HepG2 (cell line): Measurements from ENCODE around the gene KATNAL1. TPM values are rescaled to one million over a fixed set of nuclear protein-coding genes. Genes with fewer than 3 reads are reported as not detected.

Experiments used
- ATAC-seq: fragments of 200-7000 bp; cut with Tn5 transposase; 3 replicates; pipeline ENCODE4 v1.9.1; 2020; ENCODE audit warnings: mild to moderate bottlenecking, moderate library complexity
- BruUV-seq: library from RNA; stranded (reverse); fragments of 400-500 nt; replicated peaks from 2 replicates; lab custom pipeline; 2021; lab: Mats Ljungman, UMichigan
- CTCF ChIA-PET: fragments of 300-600 bp; formaldehyde crosslinking; extraction: SDS; loops from one replicate; lab custom pipeline; 2021; ENCODE audit warnings: low total read pairs, inconsistent platforms, low intra/inter-chr PET ratio; lab: Yijun Ruan, JAX
- POLR2A ChIA-PET: fragments of 350-600 bp; sonication (Branson Sonifier 250); formaldehyde crosslinking; loops from one replicate; lab custom pipeline; 2020; ENCODE audit warnings: antibody characterized with exemption, inconsistent platforms; lab: Yijun Ruan, JAX
- DNase-seq: peaks from one replicate; pipeline ENCODE4 v3.0.0-alpha.2; 2015; ENCODE audit warnings: low spot score
- FAIRE-seq: peaks from 3 replicates; lab custom pipeline; 2011; peaks lifted over from hg19 to GRCh38; lab: Jason Lieb, UNC
- H2AFZ ChIP-seq: one replicate; pipeline ENCODE4 v1.6.1; 2011; ENCODE audit warnings: low read length, inconsistent platforms
- H3K27ac ChIP-seq: fragments of 300-600 bp; 3 replicates; pipeline ENCODE4 v1.8.0; 2011; ENCODE audit warnings: mixed run types, mild to moderate bottlenecking, mixed read lengths, low read length, inconsistent platforms; ENCODE audit not compliant: insufficient read depth; ENCODE audit errors: extremely low read length
- H3K27me3 ChIP-seq, 2 experiments: fragments of 200-600 bp in 1 of 2; 2 replicates in 1 of 2; 3 replicates in 1 of 2; pipeline versions ENCODE4 v1.6.0 to v1.8.0; 2011; ENCODE audit warnings: low read length in 2 of 2, mild to moderate bottlenecking in 2 of 2, moderate library complexity in 2 of 2, inconsistent platforms in 1 of 2; ENCODE audit not compliant: insufficient read depth in 2 of 2, control insufficient read depth in 1 of 2
- H3K36me3 ChIP-seq, 2 experiments: fragments of 200-600 bp in 1 of 2; replicated peaks in 1 of 2; 2 replicates in 1 of 2; 3 replicates in 1 of 2; pipeline versions ENCODE4 v1.5.1 to v1.8.0; 2011; ENCODE audit warnings: low read length in 2 of 2, inconsistent platforms in 1 of 2; ENCODE audit not compliant: insufficient read depth in 2 of 2, control insufficient read depth in 1 of 2
- H3K4me1 ChIP-seq: 2 replicates; pipeline ENCODE4 v1.5.1; 2012; ENCODE audit warnings: low read length, inconsistent platforms; ENCODE audit not compliant: insufficient read depth
- H3K4me2 ChIP-seq: 2 replicates; pipeline ENCODE4 v1.6.0; 2011; ENCODE audit warnings: low read depth, low read length, inconsistent platforms
- H3K4me3 ChIP-seq, 3 experiments: fragments of 200-600 bp in 1 of 3; sonication (generic), shearing (Covaris generic) in 1 of 3; replicated peaks in 1 of 3; 2 replicates each; pipeline ENCODE4 v1.5.1; 2011 to 2016; ENCODE audit warnings: low read length in 3 of 3, inconsistent platforms in 2 of 3, low read depth in 2 of 3, mild to moderate bottlenecking in 2 of 3, control low read depth in 1 of 3, mixed read lengths in 1 of 3; ENCODE audit not compliant: insufficient read depth in 1 of 3
- H3K79me2 ChIP-seq: one replicate; pipeline ENCODE4 v1.6.1; 2011; ENCODE audit warnings: low read length, inconsistent platforms; ENCODE audit not compliant: insufficient read depth
- H3K9ac ChIP-seq: 2 replicates; pipeline ENCODE4 v1.6.0; 2011; ENCODE audit warnings: mild to moderate bottlenecking, low read depth, low read length, inconsistent platforms; ENCODE audit not compliant: insufficient read depth
- H3K9me3 ChIP-seq: 2 replicates; pipeline ENCODE4 v1.5.1; 2012; ENCODE audit warnings: mild to moderate bottlenecking, low read length
- H4K20me1 ChIP-seq: 2 replicates; pipeline ENCODE4 v1.6.0; 2011; ENCODE audit warnings: inconsistent platforms, mild to moderate bottlenecking, low read length, moderate library complexity; ENCODE audit not compliant: insufficient read depth
- EED ChIP-seq: sonication (generic); formaldehyde crosslinking; IDR thresholded peaks from 2 replicates; pipeline ENCODE4 v1.5.0; 2020; ENCODE audit warnings: mild to moderate bottlenecking, missing genetic modification reagents
- EZH2 ChIP-seq: conservative IDR thresholded peaks from 2 replicates; pipeline ENCODE4 v1.6.1; 2012; ENCODE audit warnings: mild to moderate bottlenecking, low read depth, low read length, moderate library complexity
- JUN ChIP-seq: sonication (generic); formaldehyde crosslinking; IDR thresholded peaks from 2 replicates; pipeline ENCODE4 v1.4.0; 2020; ENCODE audit warnings: mild to moderate bottlenecking, missing genetic modification reagents
- MLLT10 ChIP-seq: sonication (generic); formaldehyde crosslinking; IDR thresholded peaks from 2 replicates; pipeline ENCODE4 v1.4.0; 2020; ENCODE audit warnings: missing genetic modification reagents
- NKX3-1 ChIP-seq: sonication (generic); formaldehyde crosslinking; IDR thresholded peaks from 2 replicates; pipeline ENCODE4 v1.5.0; 2020; ENCODE audit warnings: missing genetic modification reagents
- NRL ChIP-seq: sonication (generic); formaldehyde crosslinking; IDR thresholded peaks from 2 replicates; pipeline ENCODE4 v1.5.0; 2020; ENCODE audit warnings: missing genetic modification reagents, mild to moderate bottlenecking, moderate library complexity, borderline replicate concordance
- RARA ChIP-seq: IDR thresholded peaks from 2 replicates; pipeline ENCODE4 v1.6.1; 2016; ENCODE audit warnings: missing genetic modification reagents, missing compliant biosample characterization
- RFXANK ChIP-seq: IDR thresholded peaks from 2 replicates; pipeline ENCODE4 v1.6.1; 2016
- ZBTB7A ChIP-seq: sonication (generic); formaldehyde crosslinking; IDR thresholded peaks from 2 replicates; pipeline ENCODE4 v1.8.0; 2022; ENCODE audit warnings: mild to moderate bottlenecking, missing genetic modification reagents
- ZNF343 ChIP-seq: sonication (generic); formaldehyde crosslinking; IDR thresholded peaks from 2 replicates; pipeline ENCODE4 v1.4.0; 2020; ENCODE audit warnings: mild to moderate bottlenecking, missing genetic modification reagents
- ZNF550 ChIP-seq: sonication (generic); formaldehyde crosslinking; IDR thresholded peaks from 2 replicates; pipeline ENCODE4 v1.4.0; 2020; ENCODE audit warnings: mild to moderate bottlenecking, missing genetic modification reagents, borderline replicate concordance
- ZNF564 ChIP-seq: sonication (generic); formaldehyde crosslinking; IDR thresholded peaks from 2 replicates; pipeline ENCODE4 v1.8.1; 2023; ENCODE audit warnings: mild to moderate bottlenecking, missing genetic modification reagents
- ZNF737 ChIP-seq: sonication (generic); formaldehyde crosslinking; IDR thresholded peaks from 2 replicates; pipeline ENCODE4 v1.5.0; 2020; ENCODE audit warnings: missing genetic modification reagents, mild to moderate bottlenecking, borderline replicate concordance
- WGBS: methylation state at CpG from one replicate; pipeline ENCODE4 v1.1.6; 2017; ENCODE audit warnings: low lambda C conversion rate; 5-methylcytosine and 5-hydroxymethylcytosine counted together
- in situ Hi-C: cut with HindIII; loops from 2 replicates; pipeline ENCODE4 v1.10.0; 2017; ENCODE audit warnings: low pct_unique_long_range_greater_than_20kb; ENCODE audit not compliant: extremely low pct_ligation_motif_present
- intact Hi-C: fragments of 100-400 bp; cut with micrococcal nuclease; formaldehyde crosslinking; loops from one replicate; pipeline ENCODE4 v1.10.0; 2022; ENCODE audit not compliant: unreplicated experiment
- polyA plus RNA-seq, 8 experiments: library from polyadenylated mRNA; depleted of rRNA in 3 of 8; stranded (reverse) in 7 of 8; unstranded in 1 of 8; fragments of >200 nt; fragmentation: Illumina TruSeq in 4 of 8; extraction: Trizol in 4 of 8; gene quantifications; 2 replicates each; pipeline versions ENCODE4 v1.2.1 to v1.2.3, GENCODE V29; 2011 to 2016; ENCODE audit warnings: low read depth in 4 of 8, missing spikeins in 1 of 8, mixed read lengths in 1 of 8; ENCODE audit not compliant: insufficient read depth in 1 of 8
- total RNA-seq, 5 experiments: library from RNA; depleted of rRNA; stranded (reverse); fragments of >200 nt; fragmentation: Illumina TruSeq; extraction: Trizol; gene quantifications; 2 replicates each; pipeline ENCODE4 v1.2.3, GENCODE V29; 2016; ENCODE audit warnings: low read depth in 1 of 5
- TF ChIP-seq, protein P1 (sequence below): sonication (generic); formaldehyde crosslinking; IDR thresholded peaks from 2 replicates; pipeline ENCODE4 v1.5.0; 2020; ENCODE audit warnings: missing genetic modification reagents
- TF ChIP-seq, protein P2 (sequence below): sonication (generic); formaldehyde crosslinking; IDR thresholded peaks from 2 replicates; pipeline ENCODE4 v1.4.0; 2020; ENCODE audit warnings: missing genetic modification reagents
- TF ChIP-seq, protein P3 (sequence below), 2 experiments: sonication (generic) in 1 of 2; formaldehyde crosslinking in 1 of 2; IDR thresholded peaks; 2 replicates each; pipeline versions ENCODE4 v1.4.0 to v1.6.1; 2018 to 2020; ENCODE audit warnings: missing genetic modification reagents in 2 of 2, borderline replicate concordance in 1 of 2, low read depth in 1 of 2, mild to moderate bottlenecking in 1 of 2, missing biosample characterization in 1 of 2
- TF ChIP-seq, protein P4 (sequence below): sonication (generic); formaldehyde crosslinking; IDR thresholded peaks from 2 replicates; pipeline ENCODE4 v1.5.1; 2020; ENCODE audit warnings: missing genetic modification reagents, mild to moderate bottlenecking, borderline replicate concordance

The KATNAL1 gene
- total and polyA plus RNA-seq, 2 of the 13 experiments (the other 11 are each of a cell fraction or from before 2014, with no cell fraction given), result 3.2 to 11.8 TPM

DNA sequence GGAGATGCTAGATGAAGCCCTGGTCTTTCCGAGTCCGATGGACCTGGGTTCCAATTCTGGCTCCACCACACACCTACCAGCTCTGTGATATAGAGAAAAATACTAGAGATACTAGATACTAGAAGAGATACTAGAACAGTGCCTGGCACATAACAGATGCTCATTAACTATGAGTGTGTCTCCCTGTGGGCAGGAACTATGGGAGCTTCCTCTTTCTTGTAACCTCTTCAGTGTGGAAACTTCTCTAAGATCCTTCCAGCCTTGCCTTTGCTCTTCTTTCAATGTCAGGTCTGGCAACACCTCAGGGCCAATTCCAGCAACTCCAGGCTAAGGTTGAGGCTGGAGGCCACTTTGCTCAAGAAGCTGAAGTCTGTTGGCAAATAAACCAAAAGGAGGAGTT is 143.9 kb downstream of the KATNAL1 start (continued):
- TF ChIP-seq, protein P1, sequence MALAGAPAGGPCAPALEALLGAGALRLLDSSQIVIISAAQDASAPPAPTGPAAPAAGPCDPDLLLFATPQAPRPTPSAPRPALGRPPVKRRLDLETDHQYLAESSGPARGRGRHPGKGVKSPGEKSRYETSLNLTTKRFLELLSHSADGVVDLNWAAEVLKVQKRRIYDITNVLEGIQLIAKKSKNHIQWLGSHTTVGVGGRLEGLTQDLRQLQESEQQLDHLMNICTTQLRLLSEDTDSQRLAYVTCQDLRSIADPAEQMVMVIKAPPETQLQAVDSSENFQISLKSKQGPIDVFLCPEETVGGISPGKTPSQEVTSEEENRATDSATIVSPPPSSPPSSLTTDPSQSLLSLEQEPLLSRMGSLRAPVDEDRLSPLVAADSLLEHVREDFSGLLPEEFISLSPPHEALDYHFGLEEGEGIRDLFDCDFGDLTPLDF (CRISPR knock-in tag), result no peak
- TF ChIP-seq, protein P2, sequence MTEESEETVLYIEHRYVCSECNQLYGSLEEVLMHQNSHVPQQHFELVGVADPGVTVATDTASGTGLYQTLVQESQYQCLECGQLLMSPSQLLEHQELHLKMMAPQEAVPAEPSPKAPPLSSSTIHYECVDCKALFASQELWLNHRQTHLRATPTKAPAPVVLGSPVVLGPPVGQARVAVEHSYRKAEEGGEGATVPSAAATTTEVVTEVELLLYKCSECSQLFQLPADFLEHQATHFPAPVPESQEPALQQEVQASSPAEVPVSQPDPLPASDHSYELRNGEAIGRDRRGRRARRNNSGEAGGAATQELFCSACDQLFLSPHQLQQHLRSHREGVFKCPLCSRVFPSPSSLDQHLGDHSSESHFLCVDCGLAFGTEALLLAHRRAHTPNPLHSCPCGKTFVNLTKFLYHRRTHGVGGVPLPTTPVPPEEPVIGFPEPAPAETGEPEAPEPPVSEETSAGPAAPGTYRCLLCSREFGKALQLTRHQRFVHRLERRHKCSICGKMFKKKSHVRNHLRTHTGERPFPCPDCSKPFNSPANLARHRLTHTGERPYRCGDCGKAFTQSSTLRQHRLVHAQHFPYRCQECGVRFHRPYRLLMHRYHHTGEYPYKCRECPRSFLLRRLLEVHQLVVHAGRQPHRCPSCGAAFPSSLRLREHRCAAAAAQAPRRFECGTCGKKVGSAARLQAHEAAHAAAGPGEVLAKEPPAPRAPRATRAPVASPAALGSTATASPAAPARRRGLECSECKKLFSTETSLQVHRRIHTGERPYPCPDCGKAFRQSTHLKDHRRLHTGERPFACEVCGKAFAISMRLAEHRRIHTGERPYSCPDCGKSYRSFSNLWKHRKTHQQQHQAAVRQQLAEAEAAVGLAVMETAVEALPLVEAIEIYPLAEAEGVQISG, result no peak
- TF ChIP-seq, protein P3, sequence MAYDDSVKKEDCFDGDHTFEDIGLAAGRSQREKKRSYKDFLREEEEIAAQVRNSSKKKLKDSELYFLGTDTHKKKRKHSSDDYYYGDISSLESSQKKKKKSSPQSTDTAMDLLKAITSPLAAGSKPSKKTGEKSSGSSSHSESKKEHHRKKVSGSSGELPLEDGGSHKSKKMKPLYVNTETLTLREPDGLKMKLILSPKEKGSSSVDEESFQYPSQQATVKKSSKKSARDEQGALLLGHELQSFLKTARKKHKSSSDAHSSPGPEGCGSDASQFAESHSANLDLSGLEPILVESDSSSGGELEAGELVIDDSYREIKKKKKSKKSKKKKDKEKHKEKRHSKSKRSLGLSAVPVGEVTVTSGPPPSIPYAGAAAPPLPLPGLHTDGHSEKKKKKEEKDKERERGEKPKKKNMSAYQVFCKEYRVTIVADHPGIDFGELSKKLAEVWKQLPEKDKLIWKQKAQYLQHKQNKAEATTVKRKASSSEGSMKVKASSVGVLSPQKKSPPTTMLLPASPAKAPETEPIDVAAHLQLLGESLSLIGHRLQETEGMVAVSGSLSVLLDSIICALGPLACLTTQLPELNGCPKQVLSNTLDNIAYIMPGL (CRISPR knock-in tag; IDR thresholded peaks at IDR 0.05; ENCODE audit: borderline replicate concordance in 1 of 2, low read depth in 1 of 2), result no peak
- no peak for TF ChIP-seq NRL (CRISPR knock-in tag)
- TF ChIP-seq RFXANK (CRISPR knock-in tag), result no peak
- TF ChIP-seq EZH2, result no peak
- TF ChIP-seq, all 625 proteins: peak for 0

DNA sequence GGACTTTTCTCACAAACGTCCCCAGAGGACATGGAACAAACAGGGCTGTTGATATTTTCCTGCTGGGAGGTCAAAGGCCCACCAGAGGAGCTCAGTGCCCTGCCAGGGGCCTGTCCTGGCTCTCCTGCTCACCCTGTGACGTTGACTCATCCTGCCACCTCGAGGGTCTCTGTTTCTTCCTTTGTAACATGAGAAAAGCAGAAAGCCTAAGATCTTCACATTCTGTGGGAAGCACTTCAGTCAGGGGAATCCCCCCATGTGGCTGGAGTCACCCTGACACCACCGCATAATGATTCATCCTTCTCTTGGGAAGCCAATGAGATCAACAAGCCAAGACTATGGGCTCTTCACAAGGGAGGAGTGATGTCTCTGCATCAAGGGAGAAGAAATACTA is 147.9 kb downstream of the KATNAL1 start:
- ChIA-PET CTCF (no interaction called here), POLR2A (no interaction called here)
- Histone ChIP-seq H3K27ac (no peak overlapping the region), H3K36me3 (no peaks in the 10 kb centered on the region), H3K4me2 (no peak overlapping the region), H3K27me3 (peaks cover 0 to 21% of the 10 kb centered on the region in 2 experiments; a peak in 2 of 5 replicates), H3K79me2 (no peaks in the 10 kb centered on the region), H3K9me3 (no peaks in the 10 kb centered on the region), H3K4me3 (no peak overlapping the region), H4K20me1 (no peaks in the 10 kb centered on the region), H3K9ac (no peak overlapping the region), H3K4me1 (0 out of 2 replicates have a peak, but pooled peaks cover 7% of the 10 kb centered on the region), H2AFZ (no peak overlapping the region)
- in situ Hi-C loops (no loop called here), intact Hi-C loops (no loop called here)
- FAIRE-seq (no peak), ATAC-seq (peak; percentile 44; the same call in 2 of the 3 replicates), DNase-seq (no peak)
- 3% methylated on average over 4 of the region's 4 CpGs for WGBS
- no TSS peak for BruUV-seq
- no peak for TF ChIP-seq RARA (CRISPR knock-in tag)
- TF ChIP-seq ZNF564 (CRISPR knock-in tag), result no peak
- no peak for TF ChIP-seq MLLT10 (CRISPR knock-in tag)
- TF ChIP-seq ZBTB7A, result no peak
- no peak for TF ChIP-seq JUN (CRISPR knock-in tag)
- no peak for TF ChIP-seq NKX3-1 (CRISPR knock-in tag)
- TF ChIP-seq ZNF343, result no peak
- no peak for TF ChIP-seq EED
- TF ChIP-seq, protein P4, sequence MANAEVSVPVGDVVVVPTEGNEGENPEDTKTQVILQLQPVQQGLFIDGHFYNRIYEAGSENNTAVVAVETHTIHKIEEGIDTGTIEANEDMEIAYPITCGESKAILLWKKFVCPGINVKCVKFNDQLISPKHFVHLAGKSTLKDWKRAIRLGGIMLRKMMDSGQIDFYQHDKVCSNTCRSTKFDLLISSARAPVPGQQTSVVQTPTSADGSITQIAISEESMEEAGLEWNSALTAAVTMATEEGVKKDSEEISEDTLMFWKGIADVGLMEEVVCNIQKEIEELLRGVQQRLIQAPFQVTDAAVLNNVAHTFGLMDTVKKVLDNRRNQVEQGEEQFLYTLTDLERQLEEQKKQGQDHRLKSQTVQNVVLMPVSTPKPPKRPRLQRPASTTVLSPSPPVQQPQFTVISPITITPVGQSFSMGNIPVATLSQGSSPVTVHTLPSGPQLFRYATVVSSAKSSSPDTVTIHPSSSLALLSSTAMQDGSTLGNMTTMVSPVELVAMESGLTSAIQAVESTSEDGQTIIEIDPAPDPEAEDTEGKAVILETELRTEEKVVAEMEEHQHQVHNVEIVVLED (CRISPR knock-in tag), result no peak
- TF ChIP-seq ZNF737 (CRISPR knock-in tag), result no peak
- TF ChIP-seq ZNF550 (CRISPR knock-in tag), result no peak
